ENCODE results near the gene MAJIN.
"Not testable (repeated sequence)": the region's sequence is repeated elsewhere in the genome, so short reads cannot be mapped to it uniquely, and the experiment has no call there.

The MAJIN gene

GRCh38 chr11:64989416-64989815, 17.5 kb upstream of the MAJIN start:
- DNase-seq: no peak

- DNase-seq: no peak
These were observed 16.3 kb upstream of the MAJIN start for GRCh38 chr11:64987998-64988854.

- not testable (repeated sequence) for DNase-seq
These were observed 11.4 kb upstream of the MAJIN start for GRCh38 chr11:64983339-64983738.

GRCh38 chr11:64976651-64977050, 4.7 kb upstream of the MAJIN start:
- no peak for DNase-seq

GRCh38 chr11:64974124-64974523, 2.2 kb upstream of the MAJIN start:
- no peak for DNase-seq

GRCh38 chr11:64970731-64971151, 1.2 kb downstream of the MAJIN start:
- DNase-seq: no peak

GRCh38 chr11:64969209-64969608, 2.7 kb downstream of the MAJIN start:
- no peak for DNase-seq

GRCh38 chr11:64967375-64967774, 4.5 kb downstream of the MAJIN start:
- DNase-seq: no peak

GRCh38 chr11:64963072-64963631, 8.8 kb downstream of the MAJIN start:
- no peak for DNase-seq

- DNase-seq: no peak
These were observed 11.2 kb downstream of the MAJIN start for GRCh38 chr11:64960719-64961118.

- DNase-seq: no peak
These were observed 12.4 kb downstream of the MAJIN start for GRCh38 chr11:64959498-64959897.

GRCh38 chr11:64954201-64954600, 17.7 kb downstream of the MAJIN start:
- DNase-seq: no peak

- no peak for DNase-seq
These were observed 20.4 kb downstream of the MAJIN start for GRCh38 chr11:64951529-64951928.

GRCh38 chr11:64947208-64947814, 24.6 kb downstream of the MAJIN start:
- no peak for DNase-seq

- DNase-seq: no peak
These were observed 35.4 kb downstream of the MAJIN start for GRCh38 chr11:64936539-64936938.

- no peak for DNase-seq
These were observed 36.4 kb downstream of the MAJIN start, which contains the start of gene GPHA2 for GRCh38 chr11:64935359-64936081. GPHA2 (minus strand) TSS chr11:64935893; CDS start chr11:64935460, 433 bp downstream.

GRCh38 chr11:64934682-64935358, 37.1 kb downstream of the MAJIN start:
- DNase-seq: no peak

GRCh38 chr11:64933935-64934681, 37.8 kb downstream of the MAJIN start:
- no peak for DNase-seq

GRCh38 chr11:64933213-64933934, 38.5 kb downstream of the MAJIN start:
- DNase-seq: no peak

GRCh38 chr11:64932324-64932723, 39.6 kb downstream of the MAJIN start:
- DNase-seq: no peak

GRCh38 chr11:64931290-64931689, 40.6 kb downstream of the MAJIN start:
- no peak for DNase-seq

All from NCI-H1105 (cell line).